PFSK-1 (cell line): Measurements from ENCODE around the gene IL20RA.
A peak's percentile ranks its signal among the peaks of the same experiment; 100 is the strongest.

Source experiments
- FOXP2 ChIP-seq: optimal IDR thresholded peaks from 2 replicates; pipeline ENCODE3; 2011; ENCODE audit warnings: borderline replicate concordance, control low read depth, inconsistent platforms; ENCODE audit not compliant: insufficient read depth; ENCODE audit errors: extremely low read length, extremely low read depth
- POLR2AphosphoS5 ChIP-seq: IDR thresholded peaks from 2 replicates; pipeline ENCODE4 v1.6.1; 2012; ENCODE audit warnings: low read depth, mild to moderate bottlenecking, control low read depth, low read length, moderate library complexity
- REST ChIP-seq, 2 experiments: IDR thresholded peaks; 2 replicates each; pipeline versions ENCODE4 v1.6.1 to v1.8.0; 2011 to 2012; ENCODE audit warnings: low read depth in 2 of 2, low read length in 2 of 2, control low read depth in 1 of 2, inconsistent platforms in 1 of 2, mild to moderate bottlenecking in 1 of 2, moderate library complexity in 1 of 2; ENCODE audit not compliant: insufficient read depth in 1 of 2
- SIN3A ChIP-seq: IDR thresholded peaks from 2 replicates; pipeline ENCODE4 v1.6.1; 2012; ENCODE audit warnings: mild to moderate bottlenecking, low read length, moderate library complexity, borderline replicate concordance; ENCODE audit not compliant: insufficient read depth
- TAF1 ChIP-seq: IDR thresholded peaks from 2 replicates; pipeline ENCODE4 v1.6.1; 2012; ENCODE audit warnings: low read length, control low read depth, borderline replicate concordance; ENCODE audit not compliant: insufficient read depth

Gene IL20RA

GRCh38 chr6:136967876-136968752, 76.7 kb downstream of the IL20RA start:
- TF ChIP-seq REST (IDR thresholded peaks at IDR 0.05; ENCODE audit: insufficient read depth in 1 of 2, low read depth in 2 of 2, low read length in 2 of 2) = peak; percentile 65 to 87; a peak in 3 of 4 replicates
- no peak for TF ChIP-seq POLR2AphosphoS5

DNA sequence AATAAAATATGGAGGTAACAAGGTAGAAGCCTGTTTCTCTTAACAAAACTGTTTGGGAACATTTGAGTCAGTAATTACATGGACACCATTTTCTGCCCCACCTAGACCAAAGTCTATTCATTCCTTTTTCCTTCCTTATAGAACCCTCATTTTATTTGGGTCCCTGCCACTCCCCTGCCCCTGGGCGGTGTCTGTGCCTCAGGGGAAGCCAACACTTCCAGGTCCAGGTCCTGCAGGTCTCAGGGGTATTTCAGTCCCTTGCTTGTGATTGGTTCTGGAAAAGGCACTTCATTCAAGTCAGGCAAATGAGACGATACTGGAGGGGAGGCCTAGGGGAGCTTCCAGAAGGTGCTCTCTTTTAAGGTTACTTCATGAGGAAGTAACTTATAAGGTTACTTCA, 80.4 kb downstream of the IL20RA start:
- TF ChIP-seq TAF1 (no peak), POLR2AphosphoS5 (no peak), SIN3A (no peak), REST (IDR thresholded peaks at IDR 0.05; ENCODE audit: insufficient read depth in 1 of 2, low read depth in 2 of 2, low read length in 2 of 2) (no peak), FOXP2 (no peak)

GRCh38 chr6:136963259-136963658, 81.5 kb downstream of the IL20RA start:
- TF ChIP-seq SIN3A (no peak), REST (IDR thresholded peaks at IDR 0.05; ENCODE audit: insufficient read depth in 1 of 2, low read depth in 2 of 2, low read length in 2 of 2) (no peak), POLR2AphosphoS5 (no peak), TAF1 (no peak), FOXP2 (no peak)

DNA sequence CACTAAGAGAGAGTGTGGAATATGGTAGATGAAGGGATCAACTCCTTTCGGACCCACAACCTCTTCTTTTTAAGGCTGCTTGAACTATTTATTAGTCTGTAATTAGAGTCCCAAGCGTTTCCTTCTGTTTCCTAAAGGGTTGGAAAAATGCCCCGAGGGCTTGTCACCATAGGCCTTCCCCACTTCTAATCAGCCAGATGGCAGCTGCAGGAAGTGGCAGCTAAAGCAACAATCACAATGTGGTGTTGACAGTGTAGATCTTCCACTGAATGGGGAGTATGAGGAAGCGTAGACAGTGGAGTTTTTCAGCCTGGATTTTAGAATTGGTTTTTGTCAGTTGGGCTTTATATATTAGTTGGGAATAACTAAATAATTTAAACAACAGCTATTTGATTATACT, 82.1 kb downstream of the IL20RA start:
- 0 out of 4 replicates have a peak, but pooled peaks of 1 of the 2 experiments have one; percentile 19 for TF ChIP-seq REST (IDR thresholded peaks at IDR 0.05; ENCODE audit: insufficient read depth in 1 of 2, low read depth in 2 of 2, low read length in 2 of 2)
- TF ChIP-seq TAF1 = no peak

- TF ChIP-seq TAF1 (no peak), REST (IDR thresholded peaks at IDR 0.05; ENCODE audit: insufficient read depth in 1 of 2, low read depth in 2 of 2, low read length in 2 of 2) (no peak), FOXP2 (no peak), POLR2AphosphoS5 (no peak), SIN3A (no peak)
Observed at GRCh38 chr6:136961848-136962247, 82.9 kb downstream of the IL20RA start.
